Stomach (tissue), 9 donors: ENCODE data around the gene HERC4. TPM values are rescaled to one million over a fixed set of nuclear protein-coding genes. Genes with fewer than 3 reads are reported as not detected.
"Not testable (repeated sequence)": the region's sequence is repeated elsewhere in the genome, so short reads cannot be mapped to it uniquely, and the experiment has no call there.

Source experiments
- DNase-seq, 2 donors: peaks; one replicate each; pipeline versions ENCODE4 v3.0.0 to v3.0.0-alpha.2; 2013 to 2019
- H3K27ac ChIP-seq, 5 donors: fragments of 200-600 bp in 4 of 5; sonication (generic) in 4 of 5; one replicate each; pipeline ENCODE4 v1.5.1; 2013 to 2019; ENCODE audit warnings: mild to moderate bottlenecking in 1 of 5, moderate library complexity in 1 of 5
- H3K27me3 ChIP-seq, 3 donors: fragments of 200-600 bp; sonication (generic); one replicate each; pipeline ENCODE4 v1.5.1; 2017 to 2019; ENCODE audit warnings: mixed run types in 1 of 3
- H3K36me3 ChIP-seq, 4 donors: fragments of 200-600 bp; sonication (generic); 1 replicate in 3 of 4; 2 replicates in 1 of 4; pipeline ENCODE4 v1.5.1; 2016 to 2019
- H3K4me1 ChIP-seq, 4 donors: fragments of 200-600 bp; sonication (generic); one replicate each; pipeline ENCODE4 v1.5.1; 2016 to 2019
- H3K4me3 ChIP-seq, 4 donors: fragments of 200-600 bp; sonication (generic) in 3 of 4; one replicate each; pipeline ENCODE4 v1.5.1; 2016 to 2019; ENCODE audit warnings: mild to moderate bottlenecking in 1 of 4
- H3K9me3 ChIP-seq, 4 donors: fragments of 200-600 bp; sonication (generic); one replicate each; pipeline ENCODE4 v1.5.1; 2016 to 2019
- EP300 ChIP-seq: sonication (generic); formaldehyde crosslinking; IDR thresholded peaks from one replicate; pipeline ENCODE4 v1.6.1; 2017; ENCODE audit warnings: antibody characterized with exemption
- POLR2A ChIP-seq, 4 donors: fragments of 450-650 bp; IDR thresholded peaks; one replicate each; pipeline ENCODE4 v1.6.1; 2016; ENCODE audit warnings: antibody characterized with exemption in 4 of 4, control low read depth in 2 of 4, mild to moderate bottlenecking in 1 of 4, moderate library complexity in 1 of 4
- POLR2AphosphoS5 ChIP-seq, 3 donors: sonication (generic); formaldehyde crosslinking; IDR thresholded peaks; one replicate each; pipeline ENCODE4 v1.6.1; 2016; ENCODE audit warnings: antibody characterized with exemption in 3 of 3
- WGBS, 5 donors: extraction: QIAGEN DNeasy Blood & Tissue Kit in 3 of 5; methylation state at CpG; one replicate each; pipeline versions ENCODE4 v1.1.5 to v1.1.7; 2013 to 2018; 5-methylcytosine and 5-hydroxymethylcytosine counted together
- intact Hi-C: fragments of 100-400 bp; cut with DNase I; formaldehyde crosslinking; loops from one replicate; pipeline ENCODE4 v1.15.1; 2023; ENCODE audit warnings: low total_unique reads
- polyA plus RNA-seq, 3 donors: library from polyadenylated mRNA; stranded (reverse); fragments of 200-250 nt; gene quantifications; one replicate each; pipeline ENCODE4 v1.2.3, GENCODE V29; 2013
- total RNA-seq, 5 donors: library from RNA; depleted of rRNA; stranded (reverse); fragments of >200 nt; gene quantifications; one replicate each; pipeline versions ENCODE4 v1.1.0 to v1.2.3, GENCODE V29; 2014 to 2016
- TF ChIP-seq, protein P1 (sequence below), 7 experiments: fragments of 450-650 bp in 4 of 7; fragments of 200-600 bp in 3 of 7; sonication (generic) in 3 of 7; IDR thresholded peaks; one replicate each; pipeline ENCODE4 v1.5.1; 2016 to 2019; ENCODE audit warnings: antibody characterized with exemption in 7 of 7, control low read depth in 2 of 7, mild to moderate bottlenecking in 1 of 7
- donor health status: healthy with polysubstance abuse.
- donor health status: Bipolar disorder and iron deficiency.
- donor health status: healthy.

The HERC4 gene
- total and polyA plus RNA-seq, 8 donors, result 5.8 to 116 (median 14.4) TPM

DNA sequence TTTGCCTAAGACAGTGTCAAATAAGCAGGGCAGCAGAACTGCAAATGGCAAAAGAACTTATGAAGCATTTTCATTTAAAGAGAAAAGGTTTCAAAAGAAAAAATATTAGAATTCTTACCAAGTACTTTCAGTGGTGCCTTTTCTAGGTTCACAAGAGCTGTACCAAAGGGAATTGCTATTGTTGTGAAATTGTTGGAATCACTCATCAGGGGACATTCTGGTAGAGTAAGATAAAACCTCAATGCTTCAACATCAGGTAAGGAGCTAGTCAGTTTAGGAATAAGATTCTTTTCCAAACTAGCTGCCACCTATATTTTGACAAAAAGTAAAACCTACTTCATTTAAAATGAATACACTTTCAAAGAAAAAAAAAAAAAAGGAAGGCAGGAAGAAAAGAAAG is 85.0 kb downstream of the HERC4 start:
- intact Hi-C loops, result no loop called here

DNA sequence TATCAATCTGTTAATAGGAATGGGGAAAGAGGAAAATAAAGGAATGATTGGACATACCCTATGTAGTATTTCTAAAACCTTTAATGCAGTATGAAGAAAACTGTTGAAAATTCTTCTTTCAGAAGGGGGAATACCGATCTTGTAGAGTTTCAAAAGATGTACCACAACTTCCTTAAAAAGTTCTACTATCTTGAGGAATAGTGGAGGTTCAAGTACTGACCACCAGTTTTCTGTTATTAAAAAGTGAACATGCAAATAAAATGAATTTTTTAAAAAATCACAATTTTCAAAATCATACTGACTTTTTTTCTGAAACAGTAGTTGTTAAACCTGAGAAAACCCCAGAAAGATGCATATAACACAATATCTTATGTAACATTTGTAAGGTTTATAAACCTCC is 86.5 kb downstream of the HERC4 start:
- Histone ChIP-seq H3K27me3 (no peaks in the 10 kb centered on the region), H3K9me3 (no peaks in the 10 kb centered on the region), H3K27ac (no peak overlapping the region), H3K36me3 (peaks cover 6 to 85% (median 85%) of the 10 kb centered on the region in 4 donors), H3K4me1 (no peaks in the 10 kb centered on the region), H3K4me3 (no peak overlapping the region)
- WGBS, 5 donors, result 77 to 94% (median 87%) methylated on average over 1 of the region's 1 CpG
- TF ChIP-seq, protein P1, sequence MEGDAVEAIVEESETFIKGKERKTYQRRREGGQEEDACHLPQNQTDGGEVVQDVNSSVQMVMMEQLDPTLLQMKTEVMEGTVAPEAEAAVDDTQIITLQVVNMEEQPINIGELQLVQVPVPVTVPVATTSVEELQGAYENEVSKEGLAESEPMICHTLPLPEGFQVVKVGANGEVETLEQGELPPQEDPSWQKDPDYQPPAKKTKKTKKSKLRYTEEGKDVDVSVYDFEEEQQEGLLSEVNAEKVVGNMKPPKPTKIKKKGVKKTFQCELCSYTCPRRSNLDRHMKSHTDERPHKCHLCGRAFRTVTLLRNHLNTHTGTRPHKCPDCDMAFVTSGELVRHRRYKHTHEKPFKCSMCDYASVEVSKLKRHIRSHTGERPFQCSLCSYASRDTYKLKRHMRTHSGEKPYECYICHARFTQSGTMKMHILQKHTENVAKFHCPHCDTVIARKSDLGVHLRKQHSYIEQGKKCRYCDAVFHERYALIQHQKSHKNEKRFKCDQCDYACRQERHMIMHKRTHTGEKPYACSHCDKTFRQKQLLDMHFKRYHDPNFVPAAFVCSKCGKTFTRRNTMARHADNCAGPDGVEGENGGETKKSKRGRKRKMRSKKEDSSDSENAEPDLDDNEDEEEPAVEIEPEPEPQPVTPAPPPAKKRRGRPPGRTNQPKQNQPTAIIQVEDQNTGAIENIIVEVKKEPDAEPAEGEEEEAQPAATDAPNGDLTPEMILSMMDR (IDR thresholded peaks at IDR 0.05), result no peak
- TF ChIP-seq POLR2A (IDR thresholded peaks at IDR 0.05), result no peak
- no peak for TF ChIP-seq EP300
- TF ChIP-seq POLR2AphosphoS5 (IDR thresholded peaks at IDR 0.05), result no peak
- intact Hi-C loops, result no loop called here
- no peak for DNase-seq

More for the DNA sequence above, 85.0 kb downstream of the HERC4 start:
- Histone ChIP-seq H3K36me3 (peaks cover 6 to 80% (median 78%) of the 10 kb centered on the region in 4 donors), H3K4me3 (no peak overlapping the region), H3K4me1 (no peaks in the 10 kb centered on the region), H3K27me3 (no peaks in the 10 kb centered on the region), H3K9me3 (no peaks in the 10 kb centered on the region), H3K27ac (no peak overlapping the region)
- no peak for TF ChIP-seq EP300
- no peak for TF ChIP-seq POLR2A (IDR thresholded peaks at IDR 0.05)
- TF ChIP-seq, protein P1 (IDR thresholded peaks at IDR 0.05), result no peak
- TF ChIP-seq POLR2AphosphoS5 (IDR thresholded peaks at IDR 0.05), result no peak
- DNase-seq, result no peak

DNA sequence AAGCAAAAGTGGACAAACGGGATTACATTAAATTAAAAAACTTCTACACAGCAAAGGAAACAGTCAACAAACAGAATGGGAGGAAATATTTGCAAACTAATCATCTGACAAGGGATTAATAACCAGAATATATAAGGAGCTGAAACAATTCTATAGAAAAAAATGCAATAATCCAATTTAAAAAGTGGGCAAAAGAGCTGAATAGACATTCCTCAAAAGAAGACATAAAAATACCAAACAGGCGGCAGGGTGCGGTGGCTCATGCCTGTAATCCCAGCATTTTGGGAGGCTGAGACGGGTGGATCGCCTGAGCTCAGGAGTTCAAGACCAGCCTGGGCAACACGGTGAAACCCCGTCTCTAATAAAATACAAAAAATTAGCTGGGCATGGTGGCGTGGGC is 92.5 kb downstream of the HERC4 start:
- DNase-seq, intact Hi-C loops, H3K27ac ChIP-seq, H3K4me3 ChIP-seq, H3K27me3 ChIP-seq, H3K9me3 ChIP-seq: not testable (repeated sequence)
- Histone ChIP-seq H3K36me3 (peaks cover 13 to 92% (median 80%) of the 10 kb centered on the region in 4 donors), H3K4me1 (peaks cover 0 to 10% (median 2%) of the 10 kb centered on the region in 4 donors)
- 92 to 97% (median 96%) methylated on average over 8 of the region's 8 CpGs for WGBS, 5 donors

DNA sequence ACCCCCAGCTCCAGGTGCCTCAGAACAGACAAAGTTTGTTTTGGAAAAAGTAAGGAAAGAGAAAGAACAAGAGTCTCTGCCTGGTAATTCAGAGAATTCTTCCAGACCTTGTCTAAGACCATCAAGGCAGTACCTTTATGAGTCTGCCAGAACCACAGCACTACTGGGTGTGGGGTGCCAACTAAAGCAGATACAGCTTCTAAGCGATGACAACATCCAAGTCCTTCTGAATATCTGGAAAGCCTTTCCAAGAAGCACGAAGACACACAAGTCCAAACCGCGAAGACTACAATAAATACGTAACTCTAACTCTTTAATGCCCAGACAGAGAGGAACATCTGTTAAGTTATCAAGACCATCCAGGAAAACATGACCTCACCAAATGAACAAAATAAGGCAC is 96.3 kb downstream of the HERC4 start:
- Histone ChIP-seq H3K4me1 (peaks cover 12 to 29% (median 22%) of the 10 kb centered on the region in 4 donors), H3K27ac (no peak overlapping the region), H3K36me3 (peaks cover 19 to 78% (median 62%) of the 10 kb centered on the region in 4 donors), H3K27me3 (no peaks in the 10 kb centered on the region), H3K4me3 (no peak overlapping the region), H3K9me3 (no peaks in the 10 kb centered on the region)
- no peak for DNase-seq
- intact Hi-C loops, result no loop called here
- TF ChIP-seq EP300 (no peak), POLR2A (IDR thresholded peaks at IDR 0.05) (no peak), POLR2AphosphoS5 (IDR thresholded peaks at IDR 0.05) (no peak)
- TF ChIP-seq, protein P1 (IDR thresholded peaks at IDR 0.05), result no peak
- WGBS, 5 donors, result 89 to 93% (median 91%) methylated on average over 5 of the region's 5 CpGs

DNA sequence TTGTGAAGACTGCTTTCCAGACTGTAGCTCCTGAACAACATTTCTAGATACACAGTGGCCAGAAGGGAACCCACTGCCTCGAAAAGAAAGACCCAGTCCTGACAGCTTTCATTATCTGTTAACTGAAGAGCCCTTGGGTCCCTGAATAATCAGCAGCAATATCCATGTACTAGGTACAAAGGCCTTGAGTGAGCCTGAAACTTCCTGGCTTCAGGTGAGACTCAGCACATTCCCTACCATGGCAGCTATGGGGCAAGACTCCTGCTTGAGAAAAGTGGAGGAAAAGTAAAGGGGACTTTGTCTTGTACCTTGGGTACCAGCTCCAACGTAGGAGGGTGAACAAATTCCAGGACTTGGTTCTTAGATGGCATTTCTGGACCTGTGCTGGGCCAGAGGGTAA is 97.8 kb downstream of the HERC4 start:
- peaks cover 24 to 78% (median 69%) of the 10 kb centered on the region in 4 donors for H3K36me3 ChIP-seq
- H3K4me1 ChIP-seq, result peaks cover 12 to 29% (median 22%) of the 10 kb centered on the region in 4 donors
- 79 to 95% (median 92%) methylated on average over 2 of the region's 2 CpGs for WGBS, 5 donors
- TF ChIP-seq, protein P1 (IDR thresholded peaks at IDR 0.05), result no peak
- TF ChIP-seq EP300 (no peak), POLR2A (IDR thresholded peaks at IDR 0.05) (no peak), POLR2AphosphoS5 (IDR thresholded peaks at IDR 0.05) (no peak)
- H3K9me3 ChIP-seq, result peaks cover 0 to under 1% (median 0%) of the 10 kb centered on the region in 4 donors
- H3K27ac ChIP-seq, result peak overlapping the region in 2 of 5 donors; percentile 10 to 33
- no peaks in the 10 kb centered on the region for H3K27me3 ChIP-seq
- intact Hi-C loops, result no loop called here
- H3K4me3 ChIP-seq, result no peak overlapping the region
- DNase-seq, result peak in 1 of 2 donors; percentile 6
